Activated CD8-positive, alpha-beta T cell treated with anti-CD3 and anti-CD28 coated beads, Interleukin-2, amount 10 ng/mL, durations not matched to agents 7 days and 5 days (primary cell): ENCODE data around the gene LTBP2. TPM values are rescaled to one million over a fixed set of nuclear protein-coding genes. Genes with fewer than 3 reads are reported as not detected.

Source experiments
- ATAC-seq: fragments of 150-1000 bp; cut with Tn5 transposase; one replicate; pipeline ENCODE4 v1.10.0; 2021; ENCODE audit warnings: moderate library complexity
- CTCF ChIA-PET: fragments of 350-600 bp; sonication (Branson Sonifier 250); formaldehyde crosslinking; loops from one replicate; lab custom pipeline; 2021; ENCODE audit warnings: antibody characterized with exemption; lab: Charles Lee
- POLR2A ChIA-PET: fragments of 350-600 bp; sonication (Branson Sonifier 250); formaldehyde crosslinking; loops from one replicate; lab custom pipeline; 2021; ENCODE audit warnings: antibody characterized with exemption; lab: Charles Lee
- DNase-seq: peaks from one replicate; pipeline ENCODE4 v3.0.0-alpha.2; 2020
- H3K27ac Mint-ChIP-seq: one replicate; pipeline ENCODE4 v1.8.0; 2021; ENCODE audit warnings: mild to moderate bottlenecking, mixed read lengths
- H3K27me3 Mint-ChIP-seq: one replicate; pipeline ENCODE4 v1.8.0; 2021; ENCODE audit warnings: low read depth, mixed read lengths
- H3K36me3 Mint-ChIP-seq: one replicate; pipeline ENCODE4 v1.8.0; 2021; ENCODE audit warnings: low read depth, mixed read lengths
- H3K4me1 Mint-ChIP-seq: one replicate; pipeline ENCODE4 v1.8.0; 2021; ENCODE audit warnings: low read depth, mixed read lengths
- H3K4me3 Mint-ChIP-seq: one replicate; pipeline ENCODE4 v1.8.0; 2021; ENCODE audit warnings: mild to moderate bottlenecking, mixed read lengths
- H3K9me3 Mint-ChIP-seq: one replicate; pipeline ENCODE4 v1.8.0; 2022; ENCODE audit warnings: mixed read lengths; ENCODE audit not compliant: insufficient read depth
- total RNA-seq, 2 experiments: library from RNA; stranded (reverse); gene quantifications; one replicate each; pipeline ENCODE4 v1.2.3, GENCODE V29; 2021

LTBP2 gene
- total RNA-seq, 2 experiments from 2014 or later = 0.05 to 0.29 TPM

DNA sequence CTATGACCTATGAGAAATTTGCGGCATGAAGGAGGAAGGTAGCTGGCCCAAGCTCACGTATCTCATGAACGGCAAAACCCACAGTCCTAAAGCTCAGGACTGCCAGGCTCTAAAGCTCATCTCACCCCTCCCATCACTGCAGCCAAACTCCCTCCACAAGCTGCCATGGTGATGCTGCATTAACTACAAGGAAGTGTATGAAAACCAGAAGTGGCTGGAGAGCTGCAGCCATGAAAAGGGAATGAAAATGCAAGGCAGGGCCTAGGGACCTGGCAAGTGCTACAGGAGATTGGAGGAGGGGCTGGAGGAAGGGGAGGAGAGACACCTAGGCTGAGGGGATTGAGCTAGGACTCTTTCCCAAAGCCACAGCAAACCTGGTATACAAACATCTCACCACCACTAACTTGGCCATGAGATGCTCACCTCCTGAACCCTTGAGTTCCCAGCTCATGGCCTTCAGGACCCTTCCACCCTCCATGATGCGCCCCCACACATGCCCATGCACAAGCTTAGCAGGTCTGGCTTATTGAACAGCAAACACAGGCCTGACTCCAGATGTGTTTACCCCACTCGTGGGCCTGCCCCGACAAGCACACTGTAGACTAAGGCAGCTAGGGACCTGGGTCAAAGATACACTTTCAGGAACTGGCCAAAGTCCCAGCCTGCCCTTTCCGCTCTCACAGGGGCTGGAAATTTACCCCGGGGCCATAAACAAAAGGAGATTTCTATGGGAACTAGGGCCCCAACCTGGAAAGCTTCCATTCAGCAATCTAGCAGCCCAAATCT lies 42.0 kb downstream of the LTBP2 start:
- H3K4me1 Mint-ChIP-seq = peaks cover 34% of the 10 kb centered on the region
- ATAC-seq (no peak), DNase-seq (no peak)
- H3K27ac Mint-ChIP-seq = no peak overlapping the region
- no peaks in the 10 kb centered on the region for H3K9me3 Mint-ChIP-seq
- no peaks in the 10 kb centered on the region for H3K36me3 Mint-ChIP-seq
- no peak overlapping the region for H3K4me3 Mint-ChIP-seq
- CTCF ChIA-PET = no interaction called here
- POLR2A ChIA-PET = no interaction called here
- H3K27me3 Mint-ChIP-seq = peaks cover 53% of the 10 kb centered on the region

DNA sequence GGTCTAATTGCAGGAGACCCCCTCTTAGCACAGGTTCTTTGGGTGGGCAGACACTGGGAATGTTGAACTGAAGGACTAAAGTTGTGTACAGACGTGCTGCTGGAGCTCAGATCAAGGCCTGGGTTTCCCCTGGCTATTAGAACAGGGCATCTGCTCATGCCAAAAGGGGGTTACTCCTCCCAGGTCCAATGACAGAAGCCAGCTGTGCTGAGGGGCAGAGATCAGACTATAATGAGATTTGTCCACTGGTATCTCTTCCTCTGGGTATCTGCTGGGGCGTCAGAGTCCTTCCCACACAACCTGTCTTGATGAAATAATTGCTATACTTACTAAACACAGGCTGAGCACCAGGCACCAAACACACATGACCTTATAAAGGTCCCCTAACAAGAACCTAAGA lies 42.6 kb downstream of the LTBP2 start:
- ATAC-seq (no peak), DNase-seq (no peak)
- Mint-ChIP-seq H3K27me3 (peaks cover 56% of the 10 kb centered on the region), H3K9me3 (no peaks in the 10 kb centered on the region), H3K4me3 (no peak overlapping the region), H3K4me1 (peaks cover 28% of the 10 kb centered on the region), H3K36me3 (no peaks in the 10 kb centered on the region), H3K27ac (no peak overlapping the region)
- CTCF ChIA-PET = interaction anchor here (1.2 kb wide), 1 partner anchor 8 kb away, joined by 3 read pairs; no protein-coding TSS in a partner anchor
- POLR2A ChIA-PET = no interaction called here

DNA sequence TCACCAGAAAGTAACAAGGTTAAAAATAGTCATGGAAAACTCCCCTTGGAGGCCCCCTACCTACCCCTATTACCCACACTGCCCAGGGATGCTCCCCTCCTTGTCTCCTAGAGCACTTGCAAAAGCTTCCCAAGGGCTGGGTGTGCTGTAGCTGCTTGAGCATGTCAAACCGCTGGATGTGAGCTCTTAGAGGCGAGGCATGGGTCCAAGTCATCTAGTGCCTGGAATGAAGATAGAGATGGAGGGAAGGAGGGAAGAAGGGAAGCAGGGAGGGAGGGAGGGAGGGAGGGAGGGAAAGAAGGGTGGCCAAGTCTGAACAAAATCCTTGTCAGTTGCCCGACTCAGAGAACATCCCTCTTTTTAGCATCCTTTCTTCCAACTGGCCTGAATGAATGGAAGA lies 43.1 kb downstream of the LTBP2 start:
- peaks cover 23% of the 10 kb centered on the region for H3K4me1 Mint-ChIP-seq
- ChIA-PET CTCF (interaction anchor here (1.2 kb wide), 1 partner anchor 9 kb away, joined by 3 read pairs; no protein-coding TSS in a partner anchor), POLR2A (no interaction called here)
- H3K36me3 Mint-ChIP-seq = no peaks in the 10 kb centered on the region
- H3K27ac Mint-ChIP-seq = no peak overlapping the region
- peaks cover 56% of the 10 kb centered on the region for H3K27me3 Mint-ChIP-seq
- no peak for ATAC-seq
- H3K9me3 Mint-ChIP-seq = no peaks in the 10 kb centered on the region
- no peak overlapping the region for H3K4me3 Mint-ChIP-seq
- no peak for DNase-seq

DNA sequence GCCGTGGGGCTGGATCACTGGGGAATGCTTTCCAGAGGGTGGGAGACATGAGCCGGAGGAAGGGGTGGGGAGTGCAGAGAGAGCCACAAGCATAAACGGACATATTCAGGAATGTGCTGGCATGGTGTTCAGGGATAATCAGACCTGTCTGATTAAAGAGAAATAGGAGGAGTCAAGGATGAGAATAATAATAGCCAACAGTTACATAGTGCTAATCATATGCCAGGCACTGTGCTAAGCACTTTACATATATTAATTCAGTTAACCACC lies 43.7 kb downstream of the LTBP2 start:
- no peak overlapping the region for H3K4me3 Mint-ChIP-seq
- no peak for DNase-seq
- CTCF ChIA-PET = interaction anchor here (1.2 kb wide), 1 partner anchor 9 kb away, joined by 3 read pairs; no protein-coding TSS in a partner anchor
- H3K27me3 Mint-ChIP-seq = peaks cover 53% of the 10 kb centered on the region
- no peak for ATAC-seq
- POLR2A ChIA-PET = no interaction called here
- peaks cover 17% of the 10 kb centered on the region for H3K4me1 Mint-ChIP-seq
- H3K9me3 Mint-ChIP-seq = no peaks in the 10 kb centered on the region
- H3K27ac Mint-ChIP-seq = no peak overlapping the region
- H3K36me3 Mint-ChIP-seq = no peaks in the 10 kb centered on the region

DNA sequence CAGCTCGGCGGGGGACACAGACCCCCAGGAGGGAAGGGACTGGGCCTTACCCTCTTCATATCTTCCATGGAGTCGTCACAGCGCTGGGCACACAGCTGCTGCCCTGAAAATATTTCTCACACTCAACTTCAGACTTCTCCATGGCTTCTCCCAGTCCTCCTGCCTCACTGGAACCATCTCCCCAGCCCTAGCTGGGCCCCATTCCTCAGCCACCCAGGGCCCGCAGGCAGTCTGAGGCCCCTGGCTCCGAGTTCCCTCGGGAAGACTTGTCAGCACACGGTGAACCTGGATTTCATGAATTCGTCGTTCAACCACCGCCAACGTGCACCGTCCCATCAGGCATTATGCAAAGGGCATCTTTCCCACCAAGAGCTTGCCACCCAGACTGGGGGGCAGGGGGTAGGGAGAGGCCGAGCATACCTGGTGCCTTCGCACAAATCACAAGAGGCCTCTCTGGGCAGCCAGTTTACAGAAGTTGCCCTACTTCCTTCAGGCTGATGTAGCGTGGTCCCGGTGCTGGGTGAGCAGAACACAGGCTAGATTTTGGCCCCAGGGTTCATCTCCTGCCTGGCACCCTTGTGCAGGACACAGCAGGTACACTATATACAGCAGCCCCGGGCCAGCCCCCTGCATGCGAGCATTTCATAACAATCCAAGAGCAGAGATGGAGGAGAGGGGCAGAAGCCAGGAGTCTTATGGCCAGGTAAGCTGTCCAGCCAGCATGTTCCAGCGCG lies 44.2 kb downstream of the LTBP2 start:
- peaks cover 14% of the 10 kb centered on the region for H3K4me1 Mint-ChIP-seq
- H3K4me3 Mint-ChIP-seq = no peak overlapping the region
- POLR2A ChIA-PET = no interaction called here
- CTCF ChIA-PET = interaction anchor here (0.8 kb wide), 1 partner anchor 41 kb away, joined by 3 read pairs; no protein-coding TSS in a partner anchor
- ATAC-seq (no peak), DNase-seq (no peak)
- no peaks in the 10 kb centered on the region for H3K9me3 Mint-ChIP-seq
- H3K27me3 Mint-ChIP-seq = peaks cover 52% of the 10 kb centered on the region
- H3K36me3 Mint-ChIP-seq = no peaks in the 10 kb centered on the region
- H3K27ac Mint-ChIP-seq = no peak overlapping the region

DNA sequence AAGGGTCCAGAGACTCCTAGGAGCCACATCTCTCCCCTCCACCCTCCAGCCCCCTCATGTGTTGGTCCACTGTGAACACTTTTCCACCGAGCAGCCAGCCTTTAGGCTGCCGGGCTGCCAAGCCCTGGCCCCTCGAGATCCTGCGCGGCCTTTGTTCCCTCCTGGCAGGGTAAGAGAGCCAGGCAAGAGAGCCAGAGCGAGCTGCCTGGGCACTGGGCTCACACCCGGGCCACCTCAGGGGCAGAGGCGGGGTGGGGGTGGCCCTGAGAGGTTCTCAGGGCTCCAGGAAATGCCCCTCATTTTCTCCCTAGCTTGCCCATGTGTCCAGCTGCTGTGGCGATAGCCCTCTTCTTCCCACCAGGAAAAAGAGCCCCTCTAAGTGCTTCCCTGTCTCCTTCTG lies 44.8 kb downstream of the LTBP2 start:
- Mint-ChIP-seq H3K27ac (no peak overlapping the region), H3K36me3 (no peaks in the 10 kb centered on the region), H3K9me3 (no peaks in the 10 kb centered on the region), H3K27me3 (peaks cover 50% of the 10 kb centered on the region), H3K4me1 (peaks cover 10% of the 10 kb centered on the region), H3K4me3 (no peak overlapping the region)
- ChIA-PET CTCF (interaction anchor here (0.8 kb wide), 1 partner anchor 42 kb away, joined by 3 read pairs; no protein-coding TSS in a partner anchor), POLR2A (no interaction called here)
- DNase-seq (no peak), ATAC-seq (no peak)

DNA sequence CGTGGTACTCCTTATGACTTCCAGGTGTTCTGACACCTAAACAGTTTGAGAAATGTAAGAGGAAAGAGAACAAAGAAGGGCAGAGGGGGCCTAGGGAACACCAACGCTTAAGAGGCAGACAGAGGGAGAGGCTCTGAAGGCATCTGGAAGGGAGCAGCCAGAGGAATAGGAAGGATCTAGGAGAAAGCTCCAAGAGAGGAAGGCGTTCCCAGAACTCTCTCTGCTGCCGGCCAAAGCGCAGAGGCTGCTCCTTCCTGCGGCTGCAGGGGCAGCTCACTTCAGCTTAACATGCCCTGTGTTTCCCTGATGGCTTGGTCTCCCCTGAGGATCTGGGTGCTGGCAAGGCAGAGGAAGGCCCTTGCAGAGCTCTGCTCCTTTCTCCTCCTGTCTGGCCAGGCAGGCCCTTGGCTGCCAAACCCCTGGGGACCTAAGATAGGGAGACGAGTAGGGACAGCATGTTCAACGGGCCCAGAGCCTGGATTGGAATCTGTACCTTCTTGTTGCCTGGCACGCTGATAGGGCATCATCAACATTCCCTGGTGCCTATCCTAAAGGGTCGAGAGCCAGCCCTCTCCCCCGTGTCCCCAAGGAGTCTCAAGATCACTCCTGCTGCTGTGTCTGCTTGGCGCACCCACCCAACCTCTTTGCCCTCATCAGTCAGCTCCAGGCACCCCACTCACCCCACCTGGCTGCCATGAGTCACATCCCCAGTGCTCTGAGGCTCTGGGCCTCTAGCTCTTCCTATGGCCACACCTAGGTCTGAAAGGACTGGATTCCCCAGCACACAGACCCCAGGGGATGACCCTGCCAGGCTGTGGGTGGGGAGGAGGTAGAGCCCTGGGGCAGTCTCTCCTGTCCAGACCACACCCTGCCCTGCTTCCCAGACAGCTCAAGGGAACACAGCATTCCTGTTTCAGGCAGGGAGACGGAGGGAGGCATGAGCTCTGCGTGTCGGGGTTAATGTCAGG lies 45.6 kb downstream of the LTBP2 start:
- ChIA-PET CTCF (interaction anchor here (0.8 kb wide), 1 partner anchor 43 kb away, joined by 3 read pairs; no protein-coding TSS in a partner anchor), POLR2A (no interaction called here)
- no peak for DNase-seq
- H3K27ac Mint-ChIP-seq = no peak overlapping the region
- no peak overlapping the region for H3K4me3 Mint-ChIP-seq
- no peak for ATAC-seq
- H3K27me3 Mint-ChIP-seq = peaks cover 48% of the 10 kb centered on the region
- peaks cover 3% of the 10 kb centered on the region for H3K4me1 Mint-ChIP-seq
- no peaks in the 10 kb centered on the region for H3K9me3 Mint-ChIP-seq
- no peaks in the 10 kb centered on the region for H3K36me3 Mint-ChIP-seq

DNA sequence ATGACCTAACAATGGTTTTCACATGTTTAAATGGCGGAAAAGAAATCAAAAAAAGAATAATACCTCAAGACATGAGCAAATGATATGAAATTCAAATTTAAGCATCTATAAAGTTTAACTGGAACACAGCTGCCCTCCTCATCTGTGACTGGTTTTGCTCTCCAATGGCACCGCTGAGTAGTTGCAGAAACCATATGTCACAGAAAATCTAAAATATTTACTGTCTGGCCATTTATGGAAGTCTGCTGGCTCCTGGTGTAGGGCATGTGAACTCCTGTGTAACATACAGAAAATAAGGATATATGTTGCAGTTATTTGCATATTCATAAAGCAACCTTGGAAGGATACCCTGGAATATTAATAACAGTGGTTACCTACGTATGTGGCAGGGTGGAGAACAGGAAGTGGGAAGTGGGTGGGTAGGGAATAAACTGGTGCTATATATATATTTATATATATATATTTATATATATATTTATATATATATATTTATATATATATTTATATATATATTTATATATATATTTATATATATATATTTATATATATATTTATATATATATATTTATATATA lies 48.4 kb downstream of the LTBP2 start:
- DNase-seq = no peak
- ChIA-PET POLR2A (no interaction called here), CTCF (no interaction called here)
- Mint-ChIP-seq H3K9me3 (no peaks in the 10 kb centered on the region), H3K27ac (no peak overlapping the region), H3K36me3 (no peaks in the 10 kb centered on the region), H3K4me1 (no peaks in the 10 kb centered on the region), H3K27me3 (peaks cover 36% of the 10 kb centered on the region), H3K4me3 (no peak overlapping the region)
- no peak for ATAC-seq

DNA sequence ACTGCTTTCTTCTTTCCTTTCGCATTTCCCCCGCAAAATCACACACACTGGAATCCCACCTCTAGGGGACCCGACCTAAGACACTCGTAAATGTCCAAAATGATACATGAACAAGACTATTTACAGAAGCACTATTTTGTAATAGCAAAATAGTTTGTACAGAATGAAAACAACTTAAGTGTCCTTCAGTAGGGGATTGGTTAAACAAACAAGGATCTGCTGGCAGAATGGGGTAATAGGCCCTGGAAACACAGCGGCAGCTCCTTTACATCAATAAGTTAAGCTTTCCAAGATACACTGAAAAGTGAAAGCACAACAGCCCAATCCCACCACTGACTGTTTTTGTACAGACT lies 48.8 kb downstream of the LTBP2 start:
- POLR2A ChIA-PET = no interaction called here
- no peak overlapping the region for H3K27ac Mint-ChIP-seq
- H3K4me3 Mint-ChIP-seq = no peak overlapping the region
- no peak for ATAC-seq
- H3K27me3 Mint-ChIP-seq = peaks cover 36% of the 10 kb centered on the region
- no peaks in the 10 kb centered on the region for H3K4me1 Mint-ChIP-seq
- DNase-seq = no peak
- H3K36me3 Mint-ChIP-seq = no peaks in the 10 kb centered on the region
- no peaks in the 10 kb centered on the region for H3K9me3 Mint-ChIP-seq
- CTCF ChIA-PET = no interaction called here

DNA sequence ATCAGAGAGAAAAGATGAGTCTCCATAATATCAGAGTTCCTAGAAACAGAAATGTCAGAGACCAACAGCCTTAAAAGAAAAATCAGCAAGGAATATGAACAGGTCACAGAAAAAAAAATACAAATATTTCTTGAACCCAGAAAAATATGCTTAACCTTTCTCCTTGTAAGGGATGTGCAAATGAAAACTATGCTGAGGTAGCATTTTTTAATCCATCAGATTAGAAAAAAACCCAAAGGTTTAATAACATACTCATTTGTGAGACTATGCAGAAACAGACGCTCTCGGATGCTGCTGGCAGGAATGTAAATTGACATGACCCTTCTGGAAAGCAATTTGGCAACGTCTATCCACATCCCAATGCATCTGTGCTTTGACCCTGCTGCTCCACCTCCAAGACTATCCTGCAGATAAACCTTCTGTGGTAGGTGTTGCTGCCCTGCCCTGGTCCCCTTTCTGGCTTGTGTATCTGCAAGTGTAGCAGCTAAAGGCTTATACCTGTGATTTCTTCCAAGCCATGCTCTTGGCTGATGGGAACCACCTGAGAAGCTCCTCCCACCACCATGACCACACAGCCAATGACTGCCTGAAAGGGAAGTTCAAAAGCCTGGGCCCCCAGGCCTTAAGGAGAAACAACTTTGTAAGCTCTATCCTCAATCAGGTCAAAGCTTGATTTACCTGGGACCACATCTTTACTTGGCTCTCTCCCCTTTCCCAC lies 49.4 kb downstream of the LTBP2 start:
- no peak for DNase-seq
- Mint-ChIP-seq H3K27ac (no peak overlapping the region), H3K4me1 (no peaks in the 10 kb centered on the region), H3K4me3 (no peak overlapping the region), H3K36me3 (no peaks in the 10 kb centered on the region), H3K9me3 (no peaks in the 10 kb centered on the region), H3K27me3 (peaks cover 33% of the 10 kb centered on the region)
- no peak for ATAC-seq
- CTCF ChIA-PET = no interaction called here
- POLR2A ChIA-PET = no interaction called here

DNA sequence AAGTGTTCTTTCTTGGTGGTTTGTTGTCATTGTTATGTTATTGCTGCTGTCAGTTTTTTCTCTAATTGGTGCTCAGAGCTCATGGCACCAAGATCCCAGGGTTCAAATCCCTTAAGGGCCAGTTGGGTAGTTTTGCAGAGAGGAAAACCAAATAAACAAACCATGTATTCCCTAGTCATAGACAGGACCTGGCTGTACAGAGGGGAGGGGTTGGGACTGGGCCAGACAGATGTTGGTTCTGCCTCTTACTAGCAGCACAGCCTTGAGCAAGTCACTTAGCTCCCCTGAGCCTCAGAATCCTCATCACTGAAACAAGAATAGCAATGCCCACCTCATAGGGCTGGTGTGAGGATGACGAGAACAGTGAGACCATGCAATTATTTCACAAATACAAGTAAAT lies 53.4 kb downstream of the LTBP2 start:
- no peaks in the 10 kb centered on the region for H3K4me1 Mint-ChIP-seq
- POLR2A ChIA-PET = no interaction called here
- H3K27me3 Mint-ChIP-seq = peaks cover 23% of the 10 kb centered on the region
- CTCF ChIA-PET = no interaction called here
- no peak overlapping the region for H3K27ac Mint-ChIP-seq
- H3K36me3 Mint-ChIP-seq = no peaks in the 10 kb centered on the region
- H3K9me3 Mint-ChIP-seq = no peaks in the 10 kb centered on the region
- ATAC-seq (no peak), DNase-seq (no peak)
- no peak overlapping the region for H3K4me3 Mint-ChIP-seq
